ENCODE measurements around the gene SERPINA5.

DNA sequence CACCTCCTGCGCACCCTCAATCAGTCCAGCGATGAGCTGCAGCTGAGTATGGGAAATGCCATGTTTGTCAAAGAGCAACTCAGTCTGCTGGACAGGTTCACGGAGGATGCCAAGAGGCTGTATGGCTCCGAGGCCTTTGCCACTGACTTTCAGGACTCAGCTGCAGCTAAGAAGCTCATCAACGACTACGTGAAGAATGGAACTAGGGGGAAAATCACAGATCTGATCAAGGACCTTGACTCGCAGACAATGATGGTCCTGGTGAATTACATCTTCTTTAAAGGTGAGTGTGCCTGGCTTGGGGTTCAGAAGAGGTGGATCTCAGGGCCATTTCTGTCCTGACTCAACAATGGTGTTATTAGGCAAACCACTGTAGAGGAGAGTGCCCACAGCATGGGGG is 33.6 kb downstream of the SERPINA5 start:
- TF ChIP-seq EP300 (IDR thresholded peaks at IDR 0.05; ENCODE audit: borderline replicate concordance) = no peak
- TF ChIP-seq RAD21 (IDR thresholded peaks at IDR 0.05; ENCODE audit: low read depth) = no peak
- no peak for TF ChIP-seq CEBPB (IDR thresholded peaks at IDR 0.05)
- TF ChIP-seq CREB1 (IDR thresholded peaks at IDR 0.05; ENCODE audit: low read depth) = no peak
- TF ChIP-seq NFIC (IDR thresholded peaks at IDR 0.05) = no peak
- TF ChIP-seq ZBTB7A (IDR thresholded peaks at IDR 0.05; ENCODE audit: low read depth) = no peak
- TF ChIP-seq YY1 (IDR thresholded peaks at IDR 0.05; ENCODE audit: low read depth) = no peak
- TF ChIP-seq, protein P1, sequence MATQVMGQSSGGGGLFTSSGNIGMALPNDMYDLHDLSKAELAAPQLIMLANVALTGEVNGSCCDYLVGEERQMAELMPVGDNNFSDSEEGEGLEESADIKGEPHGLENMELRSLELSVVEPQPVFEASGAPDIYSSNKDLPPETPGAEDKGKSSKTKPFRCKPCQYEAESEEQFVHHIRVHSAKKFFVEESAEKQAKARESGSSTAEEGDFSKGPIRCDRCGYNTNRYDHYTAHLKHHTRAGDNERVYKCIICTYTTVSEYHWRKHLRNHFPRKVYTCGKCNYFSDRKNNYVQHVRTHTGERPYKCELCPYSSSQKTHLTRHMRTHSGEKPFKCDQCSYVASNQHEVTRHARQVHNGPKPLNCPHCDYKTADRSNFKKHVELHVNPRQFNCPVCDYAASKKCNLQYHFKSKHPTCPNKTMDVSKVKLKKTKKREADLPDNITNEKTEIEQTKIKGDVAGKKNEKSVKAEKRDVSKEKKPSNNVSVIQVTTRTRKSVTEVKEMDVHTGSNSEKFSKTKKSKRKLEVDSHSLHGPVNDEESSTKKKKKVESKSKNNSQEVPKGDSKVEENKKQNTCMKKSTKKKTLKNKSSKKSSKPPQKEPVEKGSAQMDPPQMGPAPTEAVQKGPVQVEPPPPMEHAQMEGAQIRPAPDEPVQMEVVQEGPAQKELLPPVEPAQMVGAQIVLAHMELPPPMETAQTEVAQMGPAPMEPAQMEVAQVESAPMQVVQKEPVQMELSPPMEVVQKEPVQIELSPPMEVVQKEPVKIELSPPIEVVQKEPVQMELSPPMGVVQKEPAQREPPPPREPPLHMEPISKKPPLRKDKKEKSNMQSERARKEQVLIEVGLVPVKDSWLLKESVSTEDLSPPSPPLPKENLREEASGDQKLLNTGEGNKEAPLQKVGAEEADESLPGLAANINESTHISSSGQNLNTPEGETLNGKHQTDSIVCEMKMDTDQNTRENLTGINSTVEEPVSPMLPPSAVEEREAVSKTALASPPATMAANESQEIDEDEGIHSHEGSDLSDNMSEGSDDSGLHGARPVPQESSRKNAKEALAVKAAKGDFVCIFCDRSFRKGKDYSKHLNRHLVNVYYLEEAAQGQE (IDR thresholded peaks at IDR 0.05; ENCODE audit: low read depth) = no peak
- TF ChIP-seq, protein P2, sequence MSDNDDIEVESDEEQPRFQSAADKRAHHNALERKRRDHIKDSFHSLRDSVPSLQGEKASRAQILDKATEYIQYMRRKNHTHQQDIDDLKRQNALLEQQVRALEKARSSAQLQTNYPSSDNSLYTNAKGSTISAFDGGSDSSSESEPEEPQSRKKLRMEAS (IDR thresholded peaks at IDR 0.05) = no peak
- TF ChIP-seq USF1 (IDR thresholded peaks at IDR 0.05) = no peak
- no peak for TF ChIP-seq TEAD4 (IDR thresholded peaks at IDR 0.05)
- TF ChIP-seq TAF1 (IDR thresholded peaks at IDR 0.05; ENCODE audit: low read depth) = no peak
- TF ChIP-seq FOXM1 (IDR thresholded peaks at IDR 0.05; ENCODE audit: borderline replicate concordance, low read depth) = no peak
- TF ChIP-seq EGR1 (IDR thresholded peaks at IDR 0.05) = no peak

Measured in Ishikawa (cell line).